IMR-90 (cell line): ENCODE results near the gene MAGEF1. TPM values are rescaled to one million over a fixed set of nuclear protein-coding genes. Genes with fewer than 3 reads are reported as not detected.

Source experiments
- ATAC-seq: fragments of 200-7000 bp; cut with Tn5 transposase; 2 replicates; pipeline ENCODE4 v1.9.1; 2020; ENCODE audit warnings: low read depth, mild to moderate bottlenecking, moderate library complexity
- BruUV-seq: library from RNA; stranded (reverse); fragments of 400-500 nt; replicated peaks from 2 replicates; lab custom pipeline; 2021; lab: Mats Ljungman, UMichigan
- CTCF ChIA-PET: fragments of 300-600 bp; formaldehyde crosslinking; extraction: SDS; loops from one replicate; lab custom pipeline; 2021; ENCODE audit warnings: antibody characterized with exemption; lab: Yijun Ruan, JAX
- POLR2A ChIA-PET: fragments of 300-600 bp; sonication (Branson Sonifier 250); formaldehyde crosslinking; loops from one replicate; lab custom pipeline; 2022; ENCODE audit warnings: antibody characterized with exemption; ENCODE audit not compliant: unreplicated experiment; lab: Charles Lee
- DNase-seq: peaks from one replicate; pipeline ENCODE4 v3.0.0; 2013
- H2AFZ ChIP-seq: replicated peaks from 2 replicates; pipeline ENCODE3; 2013; ENCODE audit warnings: low read length, mild to moderate bottlenecking; ENCODE audit not compliant: poor library complexity
- H2AK5ac ChIP-seq: 2 replicates; pipeline ENCODE4 v1.6.1; 2013; ENCODE audit warnings: low read depth, low read length, inconsistent platforms
- H2AK9ac ChIP-seq: replicated peaks from 2 replicates; pipeline ENCODE3; 2013; ENCODE audit warnings: mild to moderate bottlenecking, low read depth, low read length, moderate library complexity; ENCODE audit not compliant: poor library complexity
- H2BK120ac ChIP-seq: 2 replicates; pipeline ENCODE4 v1.6.1; 2013; ENCODE audit warnings: low read depth, low read length, inconsistent platforms
- H2BK15ac ChIP-seq: 3 replicates; pipeline ENCODE4 v1.6.1; 2013; ENCODE audit warnings: low read depth, low read length, inconsistent platforms
- H2BK20ac ChIP-seq: 2 replicates; pipeline ENCODE4 v1.6.1; 2013; ENCODE audit warnings: low read depth, mild to moderate bottlenecking, inconsistent platforms, low read length, moderate library complexity
- H2BK5ac ChIP-seq: 2 replicates; pipeline ENCODE4 v1.6.1; 2013; ENCODE audit warnings: mild to moderate bottlenecking, low read depth, low read length, inconsistent platforms; ENCODE audit not compliant: poor library complexity, severe bottlenecking
- H3K14ac ChIP-seq: replicated peaks from 2 replicates; pipeline ENCODE4 v1.6.1; 2013; ENCODE audit warnings: low read depth, low read length, inconsistent platforms
- H3K18ac ChIP-seq: 2 replicates; pipeline ENCODE4 v1.6.1; 2013; ENCODE audit warnings: low read depth, low read length, control low read depth
- H3K23ac ChIP-seq: 2 replicates; pipeline ENCODE4 v1.6.1; 2013; ENCODE audit warnings: low read depth, low read length, inconsistent platforms
- H3K27ac ChIP-seq: 2 replicates; pipeline ENCODE4 v1.5.1; 2013; ENCODE audit warnings: mild to moderate bottlenecking, control low read depth, low read length; ENCODE audit not compliant: insufficient read depth
- H3K27me3 ChIP-seq: 2 replicates; pipeline ENCODE4 v1.6.1; 2013; ENCODE audit warnings: low read length; ENCODE audit not compliant: control insufficient read depth, insufficient read depth
- H3K36me3 ChIP-seq: 2 replicates; pipeline ENCODE4 v1.6.1; 2013; ENCODE audit warnings: low read length, mixed read lengths; ENCODE audit not compliant: control insufficient read depth, insufficient read depth
- H3K4ac ChIP-seq: 2 replicates; pipeline ENCODE4 v1.6.1; 2013; ENCODE audit warnings: low read depth, low read length, inconsistent platforms
- H3K4me1 ChIP-seq: 2 replicates; pipeline ENCODE4 v1.6.1; 2013; ENCODE audit warnings: low read length, mixed read lengths; ENCODE audit not compliant: control insufficient read depth, insufficient read depth
- H3K4me2 ChIP-seq: 2 replicates; pipeline ENCODE4 v1.6.1; 2013; ENCODE audit warnings: low read depth, mild to moderate bottlenecking, control low read depth, low read length, moderate library complexity
- H3K4me3 ChIP-seq: 2 replicates; pipeline ENCODE4 v1.5.1; 2013; ENCODE audit warnings: low read depth, mild to moderate bottlenecking, control low read depth, low read length, moderate library complexity; ENCODE audit not compliant: insufficient read depth
- H3K56ac ChIP-seq: 2 replicates; pipeline ENCODE4 v1.6.1; 2013; ENCODE audit warnings: low read length, inconsistent platforms; ENCODE audit not compliant: insufficient read depth; ENCODE audit errors: extremely low read depth
- H3K79me1 ChIP-seq, 2 experiments: 2 replicates each; pipeline ENCODE4 v1.6.1; 2013; ENCODE audit warnings: low read length in 2 of 2, inconsistent platforms in 1 of 2, low read depth in 1 of 2
- H3K9ac ChIP-seq: 2 replicates; pipeline ENCODE4 v1.6.1; 2013; ENCODE audit warnings: low read depth, low read length, control low read depth
- H3K9me1 ChIP-seq: 2 replicates; pipeline ENCODE4 v1.6.1; 2013; ENCODE audit warnings: low read length, inconsistent platforms; ENCODE audit not compliant: insufficient read depth
- H3K9me3 ChIP-seq: 2 replicates; pipeline ENCODE4 v1.6.1; 2013; ENCODE audit warnings: low read length; ENCODE audit not compliant: control insufficient read depth, insufficient read depth
- H4K20me1 ChIP-seq: 2 replicates; pipeline ENCODE4 v1.6.1; 2013; ENCODE audit warnings: low read length, inconsistent platforms; ENCODE audit not compliant: insufficient read depth
- H4K5ac ChIP-seq: 2 replicates; pipeline ENCODE4 v1.6.1; 2013; ENCODE audit warnings: mild to moderate bottlenecking, low read depth, low read length, control low read depth
- H4K8ac ChIP-seq, 2 experiments: 2 replicates each; pipeline ENCODE4 v1.6.1; 2013; ENCODE audit warnings: low read depth in 2 of 2, low read length in 2 of 2, control low read depth in 1 of 2, inconsistent platforms in 1 of 2
- H4K91ac ChIP-seq: 2 replicates; pipeline ENCODE4 v1.6.1; 2013; ENCODE audit warnings: low read depth, low read length, inconsistent platforms; ENCODE audit not compliant: insufficient read depth
- CHD1 ChIP-seq: IDR thresholded peaks from 2 replicates; pipeline ENCODE4 v1.6.1; 2012; ENCODE audit warnings: low read depth, low read length, improper control_type of control experiment
- MAZ ChIP-seq: IDR thresholded peaks from 2 replicates; pipeline ENCODE4 v1.6.1; 2012; ENCODE audit warnings: low read depth, mild to moderate bottlenecking, low read length, improper control_type of control experiment, moderate library complexity, borderline replicate concordance
- NFE2L2 ChIP-seq: fragments of 150-350 bp; IDR thresholded peaks from 2 replicates; pipeline ENCODE4 v1.6.1; 2016; ENCODE audit warnings: low read depth, mild to moderate bottlenecking, low read length
- RAD21 ChIP-seq: IDR thresholded peaks from 2 replicates; pipeline ENCODE4 v1.6.1; 2012; ENCODE audit warnings: low read length, improper control_type of control experiment
- WGBS, 2 experiments: methylation state at CpG; one replicate each; pipeline versions ENCODE4 v1.1.5 to v1.1.7; 2013; ENCODE audit warnings: missing lambda C conversion rate in 2 of 2; ENCODE audit not compliant: insufficient read length in 1 of 2; ENCODE audit errors: extremely low coverage in 2 of 2; 5-methylcytosine and 5-hydroxymethylcytosine counted together
- dilution Hi-C: fragments of 300-500 bp; cut with HindIII; formaldehyde crosslinking; loops from one replicate; pipeline ENCODE4 v1.14.3; 2018; ENCODE audit warnings: low sequenced_read_pairs; ENCODE audit not compliant: unreplicated experiment
- in situ Hi-C: fragments of 300-500 bp; cut with MboI; formaldehyde crosslinking; loops from 3 replicates; pipeline ENCODE4 v1.14.3; 2019; ENCODE audit warnings: low sequenced_read_pairs, inconsistent platforms, mixed read lengths
- intact Hi-C: fragments of 100-400 bp; cut with micrococcal nuclease; formaldehyde crosslinking; loops from 2 replicates; pipeline ENCODE4 v1.10.0; 2022
- polyA plus RNA-seq, 3 experiments: library from polyadenylated mRNA; depleted of rRNA; stranded (reverse); fragments of >200 nt; gene quantifications; 2 replicates each; pipeline ENCODE4 v1.2.3, GENCODE V29; 2012; ENCODE audit warnings: low replicate concordance in 1 of 3
- total RNA-seq: library from RNA; depleted of rRNA; stranded (reverse); fragments of >200 nt; gene quantifications from 2 replicates; pipeline ENCODE4 v1.2.3, GENCODE V29; 2012

Gene MAGEF1
- total and polyA plus RNA-seq, 2 of the 4 experiments (the other 2 are of a cell fraction): 10.6 to 19.4 TPM

DNA sequence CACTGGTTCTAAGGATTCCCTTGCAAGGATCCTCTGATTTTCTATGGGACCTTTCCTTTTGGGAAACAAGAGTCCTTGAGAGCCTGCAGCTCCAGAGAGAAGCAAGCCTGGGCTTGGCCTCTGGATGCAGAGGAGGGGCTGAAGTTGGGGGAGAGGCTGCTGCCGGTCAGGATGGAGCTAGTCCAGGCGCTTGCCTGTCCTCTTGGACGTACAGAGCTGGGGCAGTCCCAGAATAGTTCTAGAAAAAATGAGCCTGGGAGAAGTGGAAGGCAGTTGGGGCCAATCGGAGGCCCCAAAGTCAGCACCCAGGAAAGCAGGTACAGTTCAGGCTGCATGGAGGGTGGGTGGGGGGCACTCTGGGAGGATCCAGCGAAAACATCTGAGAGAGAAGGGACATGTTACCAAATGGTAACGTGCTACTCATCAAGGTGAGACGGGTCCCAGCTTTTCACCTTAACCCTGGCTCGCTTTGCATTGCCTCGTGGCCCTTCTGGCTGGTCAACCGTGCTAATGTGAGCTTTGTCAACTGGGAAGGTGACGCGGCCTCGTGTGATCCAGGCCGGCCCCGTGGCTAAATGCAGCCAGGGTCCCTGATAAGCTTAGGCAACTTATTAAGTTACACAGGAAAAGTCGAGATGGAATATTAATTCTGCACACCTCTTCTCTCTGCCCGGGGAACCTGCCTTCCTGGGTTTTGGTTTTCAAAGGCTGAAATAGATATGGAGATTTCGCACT, 38.7 kb upstream of the MAGEF1 start:
- TF ChIP-seq NFE2L2 (no peak), MAZ (no peak), CHD1 (no peak), RAD21 (no peak)
- peaks cover 4% of the 10 kb centered on the region; the same call in 1 of the 2 replicates for H3K9me1 ChIP-seq
- no peak overlapping the region for H2AK5ac ChIP-seq
- no peak overlapping the region for H2BK15ac ChIP-seq
- no peak overlapping the region for H3K4ac ChIP-seq
- no peak overlapping the region for H3K27ac ChIP-seq
- H3K79me1 ChIP-seq: no peaks in the 10 kb centered on the region
- DNase-seq (no peak), ATAC-seq (no peak)
- H4K8ac ChIP-seq: no peak overlapping the region
- H3K4me3 ChIP-seq: no peak overlapping the region
- POLR2A ChIA-PET: no interaction called here
- in situ Hi-C loops: no loop called here
- dilution Hi-C loops: no loop called here
- no peak overlapping the region for H3K9ac ChIP-seq
- CTCF ChIA-PET: interaction anchor here (0.8 kb wide), 1 partner anchor 189 kb away, joined by 3 read pairs; the partner anchor contains the start of gene EPHB3
- no TSS peak for BruUV-seq
- peaks cover 13% of the 10 kb centered on the region for H3K27me3 ChIP-seq
- no peak overlapping the region for H3K23ac ChIP-seq
- H3K56ac ChIP-seq: no peak overlapping the region
- H4K91ac ChIP-seq: no peak overlapping the region
- H3K4me1 ChIP-seq: peaks cover 4% of the 10 kb centered on the region; the same call in 1 of the 2 replicates
- intact Hi-C loops: no loop called here
- H3K14ac ChIP-seq: no peak overlapping the region
- no peak overlapping the region for H3K4me2 ChIP-seq
- no peak overlapping the region for H3K18ac ChIP-seq
- no peaks in the 10 kb centered on the region for H3K36me3 ChIP-seq
- no peak overlapping the region for H2AFZ ChIP-seq
- no peaks in the 10 kb centered on the region for H3K9me3 ChIP-seq
- H2BK120ac ChIP-seq: no peak overlapping the region
- 74% methylated on average over 9 of the region's 18 CpGs; no CpG with 5 or more reads in 1 of the 2 experiments for WGBS, 2 experiments
- H4K20me1 ChIP-seq: no peaks in the 10 kb centered on the region
- H2AK9ac ChIP-seq: no peak overlapping the region
- H4K5ac ChIP-seq: no peak overlapping the region
- no peak overlapping the region for H2BK20ac ChIP-seq
- no peak overlapping the region for H2BK5ac ChIP-seq
